NB4 (cell line): ENCODE results near the gene ARHGAP15.

ENCODE experiments used
- CTCF ChIP-seq: IDR thresholded peaks from one replicate; pipeline ENCODE4 v1.5.1; 2012; ENCODE audit warnings: low read depth, low read length
- MAX ChIP-seq: IDR thresholded peaks from 2 replicates; pipeline ENCODE4 v1.6.1; 2011; ENCODE audit warnings: low read depth, low read length
- MYC ChIP-seq: IDR thresholded peaks from 2 replicates; pipeline ENCODE4 v1.6.1; 2011; ENCODE audit warnings: low read depth, low read length
- POLR2A ChIP-seq: IDR thresholded peaks from 2 replicates; pipeline ENCODE4 v1.6.1; 2011; ENCODE audit warnings: mild to moderate bottlenecking; ENCODE audit not compliant: insufficient read length; ENCODE audit errors: extremely low read depth

- TF ChIP-seq POLR2A (no peak), CTCF (no peak), MAX (no peak), MYC (no peak)
Observed at GRCh38 chr2:143759455-143759854, 630.2 kb downstream of the ARHGAP15 start.
